CD14-positive monocyte (primary cell): ENCODE measurements around the gene GPC5. TPM values are rescaled to one million over a fixed set of nuclear protein-coding genes. Genes with fewer than 3 reads are reported as not detected.

ENCODE experiments used
- DNase-seq, 3 donors: peaks; one replicate each; pipeline ENCODE4 v3.0.0-alpha.2; 2011 to 2022
- H2AFZ ChIP-seq: 2 replicates; pipeline ENCODE4 v1.6.0; 2012; ENCODE audit warnings: mild to moderate bottlenecking, low read depth, low read length, inconsistent platforms; ENCODE audit not compliant: insufficient read depth, poor library complexity, severe bottlenecking
- H3K27ac ChIP-seq, 2 donors: 1 replicate in 1 of 2; 2 replicates in 1 of 2; pipeline ENCODE4 v1.5.1; 2012 to 2013; ENCODE audit warnings: low read length in 2 of 2, control low read depth in 1 of 2, inconsistent platforms in 1 of 2, low read depth in 1 of 2, mild to moderate bottlenecking in 1 of 2
- H3K27me3 ChIP-seq, 2 donors: one replicate each; pipeline versions ENCODE4 v1.6.0 to v1.6.1; 2011 to 2013; ENCODE audit warnings: low read length in 2 of 2; ENCODE audit not compliant: control insufficient read depth in 2 of 2, insufficient read depth in 2 of 2
- H3K36me3 ChIP-seq, 2 donors: replicated peaks in 1 of 2; 1 replicate in 1 of 2; 2 replicates in 1 of 2; pipeline versions ENCODE4 v1.5.1 to v1.6.1; 2012 to 2013; ENCODE audit warnings: low read length in 2 of 2, control low read depth in 1 of 2, inconsistent platforms in 1 of 2, mild to moderate bottlenecking in 1 of 2; ENCODE audit not compliant: insufficient read depth in 2 of 2, control insufficient read depth in 1 of 2
- H3K4me1 ChIP-seq, 2 donors: 1 replicate in 1 of 2; 2 replicates in 1 of 2; pipeline versions ENCODE4 v1.5.1 to v1.6.1; 2012 to 2013; ENCODE audit warnings: low read length in 2 of 2, control low read depth in 1 of 2, inconsistent platforms in 1 of 2, mild to moderate bottlenecking in 1 of 2, moderate library complexity in 1 of 2; ENCODE audit not compliant: insufficient read depth in 2 of 2, control insufficient read depth in 1 of 2
- H3K4me2 ChIP-seq: replicated peaks from 2 replicates; pipeline ENCODE3; 2012; ENCODE audit warnings: low read length, moderate library complexity, mild to moderate bottlenecking; ENCODE audit not compliant: poor library complexity, severe bottlenecking; ENCODE audit errors: extremely low read depth
- H3K4me3 ChIP-seq, 3 experiments: fragments of 200-600 bp in 1 of 3; sonication (generic) in 1 of 3; replicated peaks in 1 of 3; 1 replicate in 2 of 3; 2 replicates in 1 of 3; pipeline ENCODE4 v1.5.1; 2011 to 2013; ENCODE audit warnings: low read length in 3 of 3, mild to moderate bottlenecking in 3 of 3, control low read depth in 2 of 3, low read depth in 2 of 3, inconsistent platforms in 1 of 3, moderate library complexity in 1 of 3
- H3K79me2 ChIP-seq: 2 replicates; pipeline ENCODE4 v1.6.0; 2012; ENCODE audit warnings: mild to moderate bottlenecking, control low read depth, inconsistent platforms, low read length, moderate library complexity; ENCODE audit not compliant: insufficient read depth
- H3K9ac ChIP-seq: 2 replicates; pipeline ENCODE4 v1.6.0; 2017; ENCODE audit warnings: low read length, mild to moderate bottlenecking; ENCODE audit not compliant: insufficient read depth, poor library complexity, severe bottlenecking
- H3K9me3 ChIP-seq, 2 donors: replicated peaks in 1 of 2; 1 replicate in 1 of 2; 2 replicates in 1 of 2; pipeline versions ENCODE4 v1.5.1 to v1.6.1; 2012 to 2013; ENCODE audit warnings: low read length in 2 of 2, control low read depth in 1 of 2; ENCODE audit not compliant: control insufficient read depth in 1 of 2, insufficient read depth in 1 of 2
- H4K20me1 ChIP-seq: 2 replicates; pipeline ENCODE4 v1.6.0; 2012; ENCODE audit warnings: mild to moderate bottlenecking, low read length, control low read depth, moderate library complexity; ENCODE audit not compliant: insufficient read depth
- H3K27ac Mint-ChIP-seq, 7 donors: one replicate each; pipeline ENCODE4 v1.8.0; 2020; ENCODE audit warnings: mild to moderate bottlenecking in 7 of 7, mixed read lengths in 7 of 7, moderate library complexity in 6 of 7, inconsistent platforms in 2 of 7
- H3K27me3 Mint-ChIP-seq, 3 donors: one replicate each; pipeline ENCODE4 v1.8.0; 2021 to 2022; ENCODE audit warnings: low read depth in 3 of 3, mild to moderate bottlenecking in 3 of 3, mixed read lengths in 3 of 3, moderate library complexity in 3 of 3, inconsistent platforms in 1 of 3
- H3K36me3 Mint-ChIP-seq, 2 donors: one replicate each; pipeline ENCODE4 v1.8.0; 2020; ENCODE audit warnings: mixed read lengths in 2 of 2, inconsistent platforms in 1 of 2, mild to moderate bottlenecking in 1 of 2
- H3K4me1 Mint-ChIP-seq: one replicate; pipeline ENCODE4 v1.8.0; 2020; ENCODE audit warnings: mild to moderate bottlenecking, mixed read lengths
- H3K4me3 Mint-ChIP-seq, 2 donors: one replicate each; pipeline ENCODE4 v1.8.0; 2020; ENCODE audit warnings: mild to moderate bottlenecking in 2 of 2, mixed read lengths in 2 of 2, moderate library complexity in 1 of 2
- H3K9me3 Mint-ChIP-seq, 7 donors: one replicate each; pipeline ENCODE4 v1.8.0; 2020 to 2022; ENCODE audit warnings: mixed read lengths in 7 of 7, mild to moderate bottlenecking in 6 of 7, moderate library complexity in 6 of 7, inconsistent platforms in 2 of 7
- WGBS: methylation state at CpG from one replicate; pipeline ENCODE4 v1.1.5; 2013; ENCODE audit warnings: missing lambda C conversion rate; ENCODE audit not compliant: insufficient coverage; 5-methylcytosine and 5-hydroxymethylcytosine counted together
- intact Hi-C, 2 donors: fragments of 100-400 bp; cut with micrococcal nuclease; formaldehyde crosslinking; loops; one replicate each; pipeline versions ENCODE4 v1.15.0 to v1.15.1; 2023
- polyA plus RNA-seq, 3 donors: library from polyadenylated mRNA; depleted of rRNA in 1 of 3; unstranded in 2 of 3; stranded (reverse) in 1 of 3; fragments of 300-500 nt in 2 of 3; fragments of >200 nt in 1 of 3; fragmentation: Illumina TruSeq in 2 of 3; gene quantifications; 1 replicate in 2 of 3; 2 replicates in 1 of 3; pipeline ENCODE4 v1.2.3, GENCODE V29; 2012 to 2021
- TF ChIP-seq, protein P1 (sequence below): fragments of 200-600 bp; IDR thresholded peaks from one replicate; pipeline ENCODE4 v1.8.0; 2022; ENCODE audit warnings: antibody characterized with exemption, mild to moderate bottlenecking

The GPC5 gene
- polyA plus RNA-seq, 3 donors: not detected

GRCh38 chr13:92452840-92453239 is 1054.4 kb downstream of the GPC5 start:
- no peaks in the 10 kb centered on the region for H3K36me3 ChIP-seq
- H3K27me3 Mint-ChIP-seq: no peaks in the 10 kb centered on the region
- H3K27ac Mint-ChIP-seq: no peak overlapping the region
- H3K27ac ChIP-seq: no peak overlapping the region
- H3K4me1 ChIP-seq: no peaks in the 10 kb centered on the region
- TF ChIP-seq, protein P1, sequence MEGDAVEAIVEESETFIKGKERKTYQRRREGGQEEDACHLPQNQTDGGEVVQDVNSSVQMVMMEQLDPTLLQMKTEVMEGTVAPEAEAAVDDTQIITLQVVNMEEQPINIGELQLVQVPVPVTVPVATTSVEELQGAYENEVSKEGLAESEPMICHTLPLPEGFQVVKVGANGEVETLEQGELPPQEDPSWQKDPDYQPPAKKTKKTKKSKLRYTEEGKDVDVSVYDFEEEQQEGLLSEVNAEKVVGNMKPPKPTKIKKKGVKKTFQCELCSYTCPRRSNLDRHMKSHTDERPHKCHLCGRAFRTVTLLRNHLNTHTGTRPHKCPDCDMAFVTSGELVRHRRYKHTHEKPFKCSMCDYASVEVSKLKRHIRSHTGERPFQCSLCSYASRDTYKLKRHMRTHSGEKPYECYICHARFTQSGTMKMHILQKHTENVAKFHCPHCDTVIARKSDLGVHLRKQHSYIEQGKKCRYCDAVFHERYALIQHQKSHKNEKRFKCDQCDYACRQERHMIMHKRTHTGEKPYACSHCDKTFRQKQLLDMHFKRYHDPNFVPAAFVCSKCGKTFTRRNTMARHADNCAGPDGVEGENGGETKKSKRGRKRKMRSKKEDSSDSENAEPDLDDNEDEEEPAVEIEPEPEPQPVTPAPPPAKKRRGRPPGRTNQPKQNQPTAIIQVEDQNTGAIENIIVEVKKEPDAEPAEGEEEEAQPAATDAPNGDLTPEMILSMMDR: no peak
- intact Hi-C loops: no loop called here
- no peak overlapping the region for H2AFZ ChIP-seq
- H3K79me2 ChIP-seq: no peaks in the 10 kb centered on the region
- H3K9me3 Mint-ChIP-seq: peaks cover 0 to 7% (median 5%) of the 10 kb centered on the region in 7 donors
- 87% methylated on average over 2 of the region's 6 CpGs for WGBS
- no peak overlapping the region for H3K4me3 Mint-ChIP-seq
- no peaks in the 10 kb centered on the region for H3K27me3 ChIP-seq
- no peak overlapping the region for H3K9ac ChIP-seq
- no peaks in the 10 kb centered on the region for H4K20me1 ChIP-seq
- H3K36me3 Mint-ChIP-seq: no peaks in the 10 kb centered on the region
- H3K9me3 ChIP-seq: peaks cover 3 to 5% of the 10 kb centered on the region in 2 donors
- H3K4me3 ChIP-seq: no peak overlapping the region
- no peak for DNase-seq
- no peaks in the 10 kb centered on the region for H3K4me1 Mint-ChIP-seq
- no peak overlapping the region for H3K4me2 ChIP-seq

- H3K4me3 ChIP-seq: no peak overlapping the region
- Mint-ChIP-seq H3K27ac (no peak overlapping the region), H3K4me1 (no peaks in the 10 kb centered on the region), H3K36me3 (no peaks in the 10 kb centered on the region), H3K4me3 (no peak overlapping the region), H3K27me3 (no peaks in the 10 kb centered on the region), H3K9me3 (peaks cover 0 to 8% (median 4%) of the 10 kb centered on the region in 7 donors)
- no peaks in the 10 kb centered on the region for H3K27me3 ChIP-seq
- peaks cover 3 to 9% of the 10 kb centered on the region in 2 donors for H3K9me3 ChIP-seq
- H3K9ac ChIP-seq: no peak overlapping the region
- DNase-seq: no peak
- H4K20me1 ChIP-seq: no peaks in the 10 kb centered on the region
- intact Hi-C loops: no loop called here
- H3K79me2 ChIP-seq: no peaks in the 10 kb centered on the region
- WGBS: 100% methylated on average over 1 of the region's 4 CpGs
- H3K4me1 ChIP-seq: no peaks in the 10 kb centered on the region
- H2AFZ ChIP-seq: no peak overlapping the region
- H3K36me3 ChIP-seq: no peaks in the 10 kb centered on the region
- TF ChIP-seq, protein P1: no peak
- H3K27ac ChIP-seq: no peak overlapping the region
- no peak overlapping the region for H3K4me2 ChIP-seq
Observed at GRCh38 chr13:92459306-92459705, 1060.9 kb downstream of the GPC5 start.
